ENCODE measurements around the gene BUD31. TPM values are rescaled to one million over a fixed set of nuclear protein-coding genes. Genes with fewer than 3 reads are reported as not detected.

BUD31 gene
- total and polyA plus RNA-seq, 7 donors, result 44.6 to 141 (median 89.8) TPM

- peaks cover 0 to 13% (median 7%) of the 10 kb centered on the region in 4 donors for H3K36me3 ChIP-seq
- peak; percentile 44 for DNase-seq
- H3K27me3 ChIP-seq, result no peaks in the 10 kb centered on the region
- peaks cover 0 to 31% (median 22%) of the 10 kb centered on the region in 4 donors for H3K4me1 ChIP-seq
- 93 to 94% methylated on average over 11 of the region's 11 CpGs for WGBS, 2 donors
- H3K4me3 ChIP-seq, result no peak overlapping the region
- TF ChIP-seq EP300 (IDR thresholded peaks at IDR 0.05), result no peak
- H3K9me3 ChIP-seq, result no peaks in the 10 kb centered on the region
- intact Hi-C loops (cut with DNase I), result no loop called here
- peak overlapping the region in 3 of 4 donors; percentile 82 to 89 (median 86) for H3K27ac ChIP-seq
These were observed 37.3 kb upstream of the BUD31 start for GRCh38 chr7:99371376-99371920.

GRCh38 chr7:99372275-99373090, 36.3 kb upstream of the BUD31 start:
- peaks cover 0 to 3% (median 0%) of the 10 kb centered on the region in 4 donors for H3K36me3 ChIP-seq
- no peaks in the 10 kb centered on the region for H3K9me3 ChIP-seq
- peak; percentile 71 for DNase-seq
- TF ChIP-seq EP300 (IDR thresholded peaks at IDR 0.05) (no peak), POLR2AphosphoS5 (IDR thresholded peaks at IDR 0.05) (peak in 3 of 4 donors; percentile 32 to 62 (median 41))
- H3K27me3 ChIP-seq, result no peaks in the 10 kb centered on the region
- peaks cover 0 to 31% (median 22%) of the 10 kb centered on the region in 4 donors for H3K4me1 ChIP-seq
- peak overlapping the region; percentile 51 to 89 (median 84) for H3K27ac ChIP-seq
- WGBS, 2 donors, result 20 to 57% methylated on average over 21 of the region's 21 CpGs
- intact Hi-C loops (cut with DNase I), result no loop called here
- H3K4me3 ChIP-seq, result no peak overlapping the region

- H3K27me3 ChIP-seq, result no peaks in the 10 kb centered on the region
- peak; percentile 55 for DNase-seq
- intact Hi-C loops (cut with DNase I), result loop anchor here (1.0 kb wide), 1 partner anchor 35 kb away; the partner anchor contains the start of genes BUD31 and PDAP1
- TF ChIP-seq POLR2A (IDR thresholded peaks at IDR 0.05) (no peak), CTCF (IDR thresholded peaks at IDR 0.05) (no peak), EP300 (IDR thresholded peaks at IDR 0.05) (no peak), POLR2AphosphoS5 (IDR thresholded peaks at IDR 0.05) (no peak)
- peaks cover 0 to 31% (median 22%) of the 10 kb centered on the region in 4 donors for H3K4me1 ChIP-seq
- H3K4me3 ChIP-seq, result peak overlapping the region in 3 of 4 donors; percentile 74 to 100 (median 82)
- H3K36me3 ChIP-seq, result no peaks in the 10 kb centered on the region
- no peaks in the 10 kb centered on the region for H3K9me3 ChIP-seq
- 73 to 87% methylated on average over 41 of the region's 41 CpGs for WGBS, 2 donors
- peak overlapping the region; percentile 82 to 89 (median 85) for H3K27ac ChIP-seq
These were observed 35.4 kb upstream of the BUD31 start for GRCh38 chr7:99373091-99374066.

GRCh38 chr7:99374111-99375064, 34.4 kb upstream of the BUD31 start, which contains the start of gene ARPC1B:
Gene ARPC1B (plus strand): TSS chr7:99374730. CDS start chr7:99385715, 10,985 bp downstream.
- peak; percentile 60 to 88 (median 76) for TF ChIP-seq POLR2AphosphoS5 (IDR thresholded peaks at IDR 0.05)
- TF ChIP-seq CTCF (IDR thresholded peaks at IDR 0.05), result no peak
- TF ChIP-seq POLR2A (IDR thresholded peaks at IDR 0.05), result peak in 1 of 2 donors; percentile 29
- no peak for TF ChIP-seq EP300 (IDR thresholded peaks at IDR 0.05)
- intact Hi-C loops (cut with DNase I), result loop anchor here (1.0 kb wide), 1 partner anchor 34 kb away; the partner anchor contains the start of genes BUD31 and PDAP1
- Histone ChIP-seq H3K36me3 (no peaks in the 10 kb centered on the region), H3K27me3 (no peaks in the 10 kb centered on the region), H3K4me1 (peaks cover 0 to 37% (median 28%) of the 10 kb centered on the region in 4 donors), H3K27ac (peak within 1 kb of the TSS; percentile 82 to 89 (median 85)), H3K4me3 (peak within 1 kb of the TSS; percentile 74 to 100 (median 80)), H3K9me3 (no peaks in the 10 kb centered on the region)
- DNase-seq, result peak; percentile 87
- WGBS, 2 donors, result 1% methylated on average over 95 of the region's 95 CpGs
